ENCODE data around the gene MTHFD1L.
A peak's percentile ranks its signal among the peaks of the same experiment; 100 is the strongest.

MTHFD1L gene

GRCh38 chr6:150919938-150920337 is 54.4 kb downstream of the MTHFD1L start:
- in situ Hi-C loops (cut with MboI; ENCODE audit: low sequenced_read_pairs, unreplicated experiment), result no loop called here
- TF ChIP-seq CTCF (IDR thresholded peaks at IDR 0.05; ENCODE audit: borderline replicate concordance, control extremely low read depth, extremely low read depth, insufficient read depth, missing control alignments), result no peak
- DNase-seq (ENCODE audit: low spot score), result no peak

GRCh38 chr6:150922137-150922536 is 56.6 kb downstream of the MTHFD1L start:
- no peak for DNase-seq (ENCODE audit: low spot score)
- TF ChIP-seq CTCF (IDR thresholded peaks at IDR 0.05; ENCODE audit: borderline replicate concordance, control extremely low read depth, extremely low read depth, insufficient read depth, missing control alignments), result no peak
- in situ Hi-C loops (cut with MboI; ENCODE audit: low sequenced_read_pairs, unreplicated experiment), result no loop called here

- in situ Hi-C loops (cut with MboI; ENCODE audit: low sequenced_read_pairs, unreplicated experiment), result no loop called here
- no peak for TF ChIP-seq CTCF (IDR thresholded peaks at IDR 0.05; ENCODE audit: borderline replicate concordance, control extremely low read depth, extremely low read depth, insufficient read depth, missing control alignments)
Measured at GRCh38 chr6:150924808-150925589, 59.5 kb downstream of the MTHFD1L start.

GRCh38 chr6:150925590-150925928 is 60.1 kb downstream of the MTHFD1L start:
- TF ChIP-seq CTCF (IDR thresholded peaks at IDR 0.05; ENCODE audit: borderline replicate concordance, control extremely low read depth, extremely low read depth, insufficient read depth, missing control alignments), result no peak
- DNase-seq (ENCODE audit: low spot score), result no peak
- in situ Hi-C loops (cut with MboI; ENCODE audit: low sequenced_read_pairs, unreplicated experiment), result no loop called here

More at GRCh38 chr6:150924808-150925589, 59.5 kb downstream of the MTHFD1L start:
- DNase-seq (ENCODE audit: low spot score), result no peak

GRCh38 chr6:150925976-150926375 is 60.5 kb downstream of the MTHFD1L start:
- in situ Hi-C loops (cut with MboI; ENCODE audit: low sequenced_read_pairs, unreplicated experiment), result no loop called here
- TF ChIP-seq CTCF (IDR thresholded peaks at IDR 0.05; ENCODE audit: borderline replicate concordance, control extremely low read depth, extremely low read depth, insufficient read depth, missing control alignments), result no peak
- DNase-seq (ENCODE audit: low spot score), result no peak

- TF ChIP-seq CTCF (IDR thresholded peaks at IDR 0.05; ENCODE audit: borderline replicate concordance, control extremely low read depth, extremely low read depth, insufficient read depth, missing control alignments), result peak; percentile 50
- DNase-seq (ENCODE audit: low spot score), result peak; percentile 47
- in situ Hi-C loops (cut with MboI; ENCODE audit: low sequenced_read_pairs, unreplicated experiment), result no loop called here
Measured at GRCh38 chr6:150928882-150929281, 63.4 kb downstream of the MTHFD1L start.

All from GM13976 (cell line).